Measurements from ENCODE around the gene CCNB3.
"Not testable (repeated sequence)": the region's sequence is repeated elsewhere in the genome, so short reads cannot be mapped to it uniquely, and the experiment has no call there.

Gene CCNB3, protein sequence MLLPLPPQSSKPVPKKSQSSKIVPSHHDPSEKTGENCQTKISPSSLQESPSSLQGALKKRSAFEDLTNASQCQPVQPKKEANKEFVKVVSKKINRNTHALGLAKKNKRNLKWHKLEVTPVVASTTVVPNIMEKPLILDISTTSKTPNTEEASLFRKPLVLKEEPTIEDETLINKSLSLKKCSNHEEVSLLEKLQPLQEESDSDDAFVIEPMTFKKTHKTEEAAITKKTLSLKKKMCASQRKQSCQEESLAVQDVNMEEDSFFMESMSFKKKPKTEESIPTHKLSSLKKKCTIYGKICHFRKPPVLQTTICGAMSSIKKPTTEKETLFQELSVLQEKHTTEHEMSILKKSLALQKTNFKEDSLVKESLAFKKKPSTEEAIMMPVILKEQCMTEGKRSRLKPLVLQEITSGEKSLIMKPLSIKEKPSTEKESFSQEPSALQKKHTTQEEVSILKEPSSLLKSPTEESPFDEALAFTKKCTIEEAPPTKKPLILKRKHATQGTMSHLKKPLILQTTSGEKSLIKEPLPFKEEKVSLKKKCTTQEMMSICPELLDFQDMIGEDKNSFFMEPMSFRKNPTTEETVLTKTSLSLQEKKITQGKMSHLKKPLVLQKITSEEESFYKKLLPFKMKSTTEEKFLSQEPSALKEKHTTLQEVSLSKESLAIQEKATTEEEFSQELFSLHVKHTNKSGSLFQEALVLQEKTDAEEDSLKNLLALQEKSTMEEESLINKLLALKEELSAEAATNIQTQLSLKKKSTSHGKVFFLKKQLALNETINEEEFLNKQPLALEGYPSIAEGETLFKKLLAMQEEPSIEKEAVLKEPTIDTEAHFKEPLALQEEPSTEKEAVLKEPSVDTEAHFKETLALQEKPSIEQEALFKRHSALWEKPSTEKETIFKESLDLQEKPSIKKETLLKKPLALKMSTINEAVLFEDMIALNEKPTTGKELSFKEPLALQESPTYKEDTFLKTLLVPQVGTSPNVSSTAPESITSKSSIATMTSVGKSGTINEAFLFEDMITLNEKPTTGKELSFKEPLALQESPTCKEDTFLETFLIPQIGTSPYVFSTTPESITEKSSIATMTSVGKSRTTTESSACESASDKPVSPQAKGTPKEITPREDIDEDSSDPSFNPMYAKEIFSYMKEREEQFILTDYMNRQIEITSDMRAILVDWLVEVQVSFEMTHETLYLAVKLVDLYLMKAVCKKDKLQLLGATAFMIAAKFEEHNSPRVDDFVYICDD (N-terminal part only)

DNA sequence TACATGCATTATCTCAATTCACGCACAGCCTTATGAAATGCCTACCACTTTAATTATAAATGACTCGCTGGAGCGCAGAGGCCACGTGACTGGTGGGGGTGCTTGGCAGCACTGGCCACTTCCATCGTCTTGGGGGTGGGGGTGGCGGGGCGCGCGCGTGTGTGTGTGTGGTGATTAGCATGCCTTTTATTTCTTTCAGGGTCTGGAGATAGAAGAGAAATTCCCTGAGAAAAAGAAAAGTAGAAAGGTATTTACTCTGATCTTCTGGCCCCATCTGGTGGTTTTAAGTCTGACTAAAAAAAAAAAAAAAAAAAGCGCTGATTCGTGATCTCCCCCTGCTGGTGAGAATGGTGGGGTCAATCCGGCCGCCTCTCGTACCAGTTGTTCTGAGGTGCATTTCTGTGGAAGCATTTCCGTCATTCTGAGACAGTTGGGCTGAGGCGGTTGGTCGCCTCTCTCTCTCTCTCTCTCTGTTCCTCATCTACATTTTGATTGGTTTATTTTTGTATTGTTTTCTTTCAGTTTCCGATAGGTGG, at the start of gene CCNB3:
CCNB3 (plus strand) TSS at position 402 of the 536 bp plus-strand sequence. CDS start 80,399 bp downstream, outside the sequence.
- peak; percentile 77 for DNase-seq (ENCODE audit: low spot score)

DNA sequence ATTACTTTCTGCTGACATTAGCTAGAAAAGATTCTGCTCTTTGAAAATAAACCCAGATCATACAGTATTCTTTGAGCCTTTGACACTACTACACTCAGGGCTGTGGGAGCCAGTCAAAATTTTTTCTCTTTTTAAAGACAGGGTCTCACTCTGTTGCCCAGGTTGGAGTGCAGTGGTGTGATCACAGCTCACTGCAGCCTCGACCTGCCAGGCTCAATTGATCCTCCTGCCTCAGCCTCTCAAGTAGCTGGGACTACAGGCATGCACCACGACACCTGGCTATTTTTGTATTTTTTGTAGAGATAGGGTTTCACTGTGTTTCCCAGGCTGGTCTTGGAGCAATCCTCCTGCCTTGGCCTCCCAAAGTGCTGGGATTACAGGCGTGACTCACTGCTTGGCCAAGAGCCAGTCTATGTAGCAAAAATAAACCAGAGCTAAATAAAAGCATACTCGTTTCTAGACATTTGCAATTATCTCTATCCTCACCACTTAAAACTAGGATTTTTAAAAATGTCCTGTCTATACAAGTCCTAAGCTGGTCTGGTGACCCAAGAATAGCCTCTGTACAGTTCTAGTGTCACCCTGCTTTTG, 46.9 kb upstream of the CCNB3 start:
- DNase-seq (ENCODE audit: low spot score) = no peak

DNA sequence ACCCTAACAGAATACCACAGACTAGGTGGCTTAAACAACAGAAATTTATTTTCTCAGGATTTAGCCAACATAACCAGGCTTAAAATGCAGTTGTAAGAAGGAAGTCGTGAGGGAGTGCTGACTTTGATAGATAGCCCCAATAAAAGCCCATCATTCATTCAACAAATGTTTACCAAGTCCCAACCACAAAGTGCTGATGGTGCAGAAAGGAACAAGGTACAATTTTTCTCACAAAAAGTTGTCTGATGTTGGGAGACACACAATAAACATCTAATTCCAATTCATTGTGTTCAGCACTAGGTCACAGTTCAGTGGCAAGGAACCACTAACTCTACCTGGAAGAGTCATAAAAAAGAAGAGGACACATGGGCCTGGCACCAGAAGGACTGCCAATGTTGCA, 46.0 kb upstream of the CCNB3 start:
- no peak for DNase-seq (ENCODE audit: low spot score)

DNA sequence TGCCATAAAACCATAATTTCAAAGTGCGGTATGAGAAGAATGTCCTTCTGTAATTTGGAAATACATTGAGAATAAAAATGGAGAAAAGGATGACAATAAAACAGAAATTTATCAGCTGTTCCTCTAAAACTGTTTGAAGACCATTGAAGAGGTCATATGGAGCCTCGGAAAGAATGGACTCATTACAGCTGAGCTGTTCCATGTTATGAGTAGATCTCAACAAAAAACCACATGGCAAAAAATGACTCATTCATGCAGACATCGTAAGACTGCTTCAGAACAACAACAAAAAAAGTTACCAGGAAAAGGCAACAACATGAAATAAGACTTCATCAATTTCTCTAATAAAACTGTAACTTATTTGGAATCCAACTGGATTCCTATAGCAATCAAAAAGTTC, 43.4 kb upstream of the CCNB3 start:
- no peak for DNase-seq (ENCODE audit: low spot score)

DNA sequence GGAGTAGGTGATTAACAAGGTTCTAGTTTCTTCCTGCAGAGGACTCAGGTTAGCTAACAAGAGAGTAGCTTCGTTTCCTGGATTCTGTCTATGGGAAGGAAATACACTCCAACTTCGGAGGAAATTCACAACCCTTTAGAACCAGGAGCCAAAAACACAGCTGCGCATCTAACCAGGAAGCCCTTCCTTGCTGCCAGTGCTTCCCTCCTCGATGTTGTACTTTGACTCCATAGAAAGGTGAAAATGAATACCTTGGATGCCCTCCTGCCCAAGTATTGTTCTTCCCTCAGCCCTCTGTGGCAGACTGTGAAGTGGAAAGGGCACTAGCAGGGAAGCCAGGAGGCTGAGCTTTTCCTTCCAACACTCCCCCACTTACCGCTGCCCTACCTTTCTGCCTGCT, 38.8 kb upstream of the CCNB3 start:
- no peak for DNase-seq (ENCODE audit: low spot score)

DNA sequence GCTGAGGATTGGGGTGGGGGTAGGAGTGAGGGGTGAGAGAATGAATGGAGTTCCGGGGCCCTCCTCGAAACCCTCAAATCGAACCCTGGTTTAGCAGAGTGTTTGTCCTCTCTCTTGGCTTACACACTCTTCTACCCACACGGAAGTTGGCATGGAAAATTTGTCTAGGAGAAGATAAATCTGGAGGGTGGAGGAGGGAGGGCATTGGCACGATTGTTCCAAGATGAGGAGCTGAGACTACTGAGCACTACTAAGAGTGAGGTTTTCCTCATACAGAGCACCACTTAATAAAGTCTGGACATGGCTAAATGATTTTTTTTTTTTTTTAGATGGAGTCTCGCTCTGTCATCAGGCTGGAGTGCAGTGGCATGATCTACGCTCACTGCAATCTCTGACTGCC, 37.2 kb upstream of the CCNB3 start:
- DNase-seq (ENCODE audit: low spot score) = no peak

DNA sequence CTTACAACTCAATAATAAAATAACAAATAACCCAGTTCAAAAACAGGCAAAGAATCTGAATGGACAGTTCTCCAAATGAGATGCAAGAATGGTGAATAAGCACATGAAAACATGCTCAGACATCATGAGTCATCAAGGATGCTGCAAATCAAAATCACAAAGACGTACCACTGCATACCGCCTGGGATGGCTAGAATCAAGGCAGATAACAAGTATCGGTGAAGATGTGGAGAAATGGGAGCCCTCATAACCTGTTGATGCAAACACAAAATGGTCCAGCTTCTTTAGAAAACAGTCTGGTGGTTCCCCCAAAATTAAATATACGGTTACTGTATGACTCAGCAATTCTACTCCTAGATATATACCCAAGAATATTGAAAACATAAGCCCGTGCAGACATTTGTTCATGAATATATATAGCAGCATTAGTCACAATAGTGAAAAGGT, 36.3 kb upstream of the CCNB3 start:
- no peak for DNase-seq (ENCODE audit: low spot score)

DNA sequence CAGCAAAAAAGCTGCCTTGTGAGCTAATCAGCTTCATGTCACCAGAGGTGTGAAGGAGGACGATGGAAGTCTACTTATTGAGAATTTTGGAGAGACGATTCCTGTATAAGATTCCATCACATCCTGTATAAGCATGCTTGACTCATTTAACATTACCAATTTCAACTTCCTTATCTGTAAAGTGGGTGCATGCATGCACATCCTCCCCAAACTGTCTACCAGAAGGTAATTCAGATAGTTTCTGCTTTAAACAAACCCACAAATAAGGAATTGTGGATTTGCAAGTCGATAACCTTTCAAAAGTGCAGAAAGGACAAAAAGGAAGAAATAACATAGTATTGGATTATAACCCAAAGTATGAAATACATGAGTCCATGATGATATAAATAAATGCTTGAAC, 34.8 kb upstream of the CCNB3 start:
- no peak for DNase-seq (ENCODE audit: low spot score)

DNA sequence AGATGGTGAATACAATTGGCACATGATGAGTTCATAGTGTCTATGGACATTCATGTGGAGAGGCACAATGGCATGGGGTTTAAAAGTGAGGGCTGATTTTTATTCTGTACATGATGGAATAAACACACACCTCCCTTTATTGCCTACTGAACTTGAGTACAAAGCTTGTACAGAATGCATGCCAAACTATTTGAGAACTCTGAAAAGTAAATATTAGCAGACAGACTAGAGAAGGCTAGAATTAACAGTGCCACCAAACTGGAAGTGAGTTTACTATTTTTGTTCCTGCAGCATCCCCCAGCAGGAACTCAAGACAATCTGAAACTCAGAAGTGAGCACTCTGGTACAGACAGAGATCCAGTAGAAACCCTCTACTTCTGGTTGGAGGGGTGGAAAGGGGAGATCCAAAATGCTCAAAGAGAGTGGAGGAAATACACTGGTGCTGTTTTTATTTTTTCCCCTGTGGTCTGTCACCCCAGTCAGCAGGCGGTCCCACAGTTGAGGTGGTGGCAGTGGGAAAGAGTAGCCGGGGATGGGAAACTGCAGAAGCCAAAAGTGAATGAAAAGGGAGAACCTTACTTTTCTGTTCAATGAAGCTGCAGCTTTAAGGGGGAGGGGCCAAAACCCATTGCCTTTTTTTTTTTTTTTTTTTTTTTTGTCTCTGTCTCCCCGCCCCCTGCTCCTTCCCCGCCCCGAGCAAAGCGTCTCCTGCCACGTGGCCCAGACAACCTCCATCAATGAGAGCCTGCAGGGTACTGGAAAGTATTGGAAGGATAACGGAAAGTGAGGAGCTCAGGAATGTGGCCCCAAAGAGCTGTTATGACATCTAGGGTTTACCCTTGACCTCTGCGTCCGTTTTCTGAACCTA, 24.3 kb upstream of the CCNB3 start:
- no peak for DNase-seq (ENCODE audit: low spot score)

DNA sequence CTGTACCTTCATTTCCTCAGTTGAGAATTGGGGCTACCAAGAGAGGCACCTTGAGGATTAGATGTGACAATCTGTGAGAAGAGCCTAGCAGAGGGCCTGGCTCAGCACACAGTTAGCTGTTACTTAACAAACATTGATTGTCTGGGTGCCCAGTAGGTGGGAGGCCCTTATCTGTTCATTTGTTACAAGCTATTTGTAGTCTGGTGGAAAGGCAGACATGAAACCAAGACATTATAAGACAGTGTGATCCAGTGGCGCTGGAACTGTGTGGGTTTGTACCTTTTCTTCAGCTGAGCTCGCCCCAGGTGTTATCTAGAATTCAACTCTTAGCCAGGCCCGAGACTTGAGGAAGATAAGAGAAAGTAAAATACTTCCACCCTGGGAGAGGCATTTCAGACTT, 20.7 kb upstream of the CCNB3 start:
- no peak for DNase-seq (ENCODE audit: low spot score)

DNA sequence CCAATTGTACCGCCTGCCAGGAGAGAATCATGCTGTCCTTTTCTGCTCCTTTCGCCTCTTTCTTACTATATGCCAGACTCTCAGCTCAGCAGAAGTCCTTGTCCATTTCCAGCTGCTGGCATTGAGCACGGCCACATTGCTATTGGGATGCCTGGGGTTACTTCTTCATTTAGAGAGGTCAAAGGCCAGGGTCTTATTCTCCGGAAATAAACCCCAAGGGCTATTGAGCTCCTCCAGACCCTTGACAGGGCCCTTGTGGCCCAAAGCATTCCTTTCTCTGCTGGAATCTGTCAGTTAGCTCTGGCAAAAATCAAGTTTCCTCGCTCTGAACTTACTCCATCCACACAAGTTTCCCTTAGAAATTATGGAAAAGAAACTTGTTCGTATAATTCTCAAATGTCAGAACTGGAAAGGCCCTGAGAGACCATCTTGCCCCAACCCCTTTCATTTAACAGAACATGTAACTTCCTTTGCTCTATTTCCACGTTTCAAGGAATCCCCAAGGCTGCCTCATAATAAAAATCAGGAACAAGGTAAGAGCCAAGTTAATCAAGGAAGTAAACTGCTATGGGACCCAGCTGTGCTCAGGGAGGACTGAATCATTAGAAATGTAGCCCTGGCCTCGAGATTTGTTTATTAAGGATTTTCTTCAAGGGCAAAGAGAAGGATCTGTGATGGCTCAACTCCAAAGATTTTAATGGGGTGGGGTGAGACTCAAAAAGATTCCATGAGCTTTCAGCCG, 15.5 kb upstream of the CCNB3 start:
- no peak for DNase-seq (ENCODE audit: low spot score)

DNA sequence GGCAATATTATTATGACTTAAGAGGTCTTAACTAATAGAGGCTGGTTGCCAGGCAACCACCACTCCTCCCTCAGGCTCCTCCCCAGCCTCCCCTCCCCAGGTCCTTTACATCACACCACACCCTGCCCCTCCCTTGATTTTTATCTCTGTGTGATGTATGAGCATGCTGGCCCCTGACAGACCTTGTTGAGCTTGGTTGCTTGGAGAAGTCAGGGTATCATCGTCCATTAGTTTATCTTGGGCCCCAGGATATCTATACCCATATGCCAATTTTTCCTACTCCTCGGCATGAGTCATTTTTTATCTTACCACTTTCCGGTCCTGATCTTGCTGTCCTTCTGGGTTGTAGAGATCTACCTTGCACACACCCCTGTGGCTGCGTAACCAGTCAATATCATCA, 6.2 kb upstream of the CCNB3 start:
- DNase-seq (ENCODE audit: low spot score) = no peak

DNA sequence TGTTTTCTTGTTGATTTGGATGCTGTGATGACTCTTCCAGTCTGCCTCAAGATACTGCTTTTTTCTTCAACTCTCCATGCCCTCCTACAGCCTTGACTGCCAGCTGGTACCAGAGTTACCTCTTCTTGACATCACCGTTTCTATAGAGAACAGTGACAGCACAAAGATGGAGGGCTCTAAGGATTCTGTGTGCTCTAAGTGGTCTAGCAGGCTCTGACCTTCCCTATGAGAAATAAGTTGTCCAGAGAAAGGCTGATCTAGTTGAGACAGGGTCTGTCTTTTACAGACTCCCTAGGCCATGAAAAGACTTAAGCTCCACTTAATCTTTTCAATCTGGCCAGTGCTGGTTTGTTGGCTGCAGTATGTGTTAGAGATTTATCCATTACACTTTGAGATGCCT, 3.7 kb upstream of the CCNB3 start, which contains the start of gene AKAP4:
AKAP4 (minus strand) TSS at position 101 of the 400 bp plus-strand sequence. CDS start 118 bp downstream, outside the sequence.
- no peak for DNase-seq (ENCODE audit: low spot score)

DNA sequence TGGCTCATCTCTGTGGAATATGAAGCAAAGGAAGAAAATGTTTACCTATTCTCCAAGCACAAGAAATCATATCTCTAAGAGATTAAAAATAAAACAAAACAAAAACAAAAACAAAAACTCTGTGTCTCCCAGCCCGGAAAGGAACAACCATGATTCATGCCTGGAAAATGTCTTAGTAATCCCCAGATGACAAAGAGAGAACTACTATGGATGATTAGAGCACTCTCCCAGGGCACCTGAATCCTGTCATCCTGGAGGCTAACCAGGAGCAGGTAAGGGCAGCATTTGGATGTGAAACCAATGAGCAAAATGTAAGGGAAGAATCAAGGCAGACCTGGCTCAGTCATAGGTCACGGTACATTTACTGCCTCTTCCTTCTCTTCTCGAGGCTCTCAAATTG, 2.0 kb upstream of the CCNB3 start:
- DNase-seq (ENCODE audit: low spot score) = no peak

DNA sequence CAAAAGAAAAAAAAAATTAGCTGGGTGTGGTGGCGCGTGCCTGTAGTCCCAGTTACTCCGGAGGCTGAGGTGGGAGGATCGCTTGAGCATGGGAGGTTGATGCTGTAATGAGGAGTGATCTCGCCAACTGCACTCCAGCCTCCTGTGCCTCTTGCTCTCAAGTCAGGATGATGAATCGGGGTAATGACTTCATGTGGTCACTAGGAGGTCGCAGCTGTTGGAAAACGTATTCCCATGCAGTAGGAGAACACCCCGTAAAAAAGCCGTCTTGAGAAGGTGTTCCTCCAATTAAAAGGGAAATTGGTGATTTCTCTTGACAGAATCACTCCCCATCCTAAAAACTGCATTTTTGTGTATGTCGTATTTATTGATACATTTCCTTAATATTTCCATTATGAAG, 2.2 kb downstream of the CCNB3 start:
- no peak for DNase-seq (ENCODE audit: low spot score)

DNA sequence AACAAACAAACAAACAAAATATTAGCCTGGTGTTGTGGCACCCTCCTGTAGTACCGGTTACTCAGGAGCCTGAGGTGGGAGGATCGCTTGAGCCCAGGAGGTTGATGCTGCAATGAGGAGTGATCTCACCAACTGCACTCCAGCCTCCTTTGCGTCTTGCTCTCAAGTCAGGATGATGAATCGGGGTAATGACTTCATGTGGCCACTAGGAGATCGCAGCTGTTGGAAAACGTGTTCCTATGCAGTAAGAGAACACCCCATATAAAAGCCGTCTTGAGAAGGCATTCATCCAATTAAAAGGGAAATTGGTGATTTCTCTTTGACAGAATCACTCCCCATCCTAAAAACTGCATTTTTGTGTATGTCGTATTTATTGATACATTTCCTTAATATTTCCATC, 6.9 kb downstream of the CCNB3 start:
- DNase-seq (ENCODE audit: low spot score) = no peak

DNA sequence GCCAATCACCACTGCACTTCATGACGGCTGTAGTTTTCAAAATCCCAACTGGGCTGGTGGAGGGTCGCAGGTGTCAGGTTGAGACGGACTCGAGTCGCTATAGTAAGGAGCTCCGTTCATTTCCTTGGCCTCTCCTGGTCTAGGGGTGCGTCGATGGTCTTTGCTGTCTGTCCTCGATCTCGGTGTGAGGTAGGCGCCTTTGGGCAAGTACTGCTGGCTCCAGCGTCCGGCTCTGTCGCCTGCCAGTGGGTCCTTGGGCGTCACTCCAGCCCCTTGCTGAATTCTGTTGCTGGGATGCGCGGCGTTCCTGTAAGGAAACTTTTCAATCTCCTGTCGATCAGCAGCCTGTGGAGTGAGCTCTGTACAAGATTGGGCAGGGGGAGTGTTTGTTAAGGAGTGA, 76.7 kb downstream of the CCNB3 start:
- no peak for DNase-seq (ENCODE audit: low spot score)

DNA sequence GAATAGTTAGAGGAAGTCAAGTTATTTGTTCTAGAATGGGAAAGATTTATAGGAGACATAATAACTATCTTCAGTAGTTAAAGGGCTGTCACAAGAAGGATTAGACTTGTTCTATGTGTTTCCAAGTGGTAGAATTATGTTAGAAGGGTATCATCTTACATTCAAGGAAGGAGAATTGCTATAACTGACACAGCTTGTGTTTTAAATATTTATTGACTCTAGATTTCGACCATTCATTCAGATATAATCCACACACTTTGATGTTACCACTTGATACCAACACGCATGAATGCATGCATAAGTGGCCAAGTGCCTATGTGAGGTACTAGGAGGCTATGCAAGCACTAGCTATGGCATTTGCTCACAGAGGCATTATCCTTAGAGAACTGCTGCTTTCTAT, 122.7 kb downstream of the CCNB3 start:
- no peak for DNase-seq (ENCODE audit: low spot score)

DNA sequence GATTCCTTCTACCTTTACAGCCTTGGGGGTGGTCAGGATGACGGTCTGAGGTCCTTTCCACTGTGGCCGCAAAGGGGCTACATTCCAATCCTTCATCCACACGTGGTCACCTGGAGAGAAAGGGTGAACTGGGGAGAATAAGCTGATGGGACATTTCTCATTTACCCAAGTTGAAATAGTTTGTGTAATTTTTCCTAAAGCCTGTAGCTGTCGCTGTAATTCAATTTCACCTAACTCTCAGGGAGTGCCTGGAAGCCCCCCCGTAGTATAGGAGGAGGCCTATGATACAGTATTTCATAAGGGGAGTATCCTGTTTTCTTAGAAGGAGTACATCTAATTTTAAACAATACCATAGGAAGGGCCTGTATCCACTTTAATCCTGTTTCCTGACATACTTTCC, 128.1 kb downstream of the CCNB3 start:
- not testable (repeated sequence) for DNase-seq (ENCODE audit: low spot score)

DNA sequence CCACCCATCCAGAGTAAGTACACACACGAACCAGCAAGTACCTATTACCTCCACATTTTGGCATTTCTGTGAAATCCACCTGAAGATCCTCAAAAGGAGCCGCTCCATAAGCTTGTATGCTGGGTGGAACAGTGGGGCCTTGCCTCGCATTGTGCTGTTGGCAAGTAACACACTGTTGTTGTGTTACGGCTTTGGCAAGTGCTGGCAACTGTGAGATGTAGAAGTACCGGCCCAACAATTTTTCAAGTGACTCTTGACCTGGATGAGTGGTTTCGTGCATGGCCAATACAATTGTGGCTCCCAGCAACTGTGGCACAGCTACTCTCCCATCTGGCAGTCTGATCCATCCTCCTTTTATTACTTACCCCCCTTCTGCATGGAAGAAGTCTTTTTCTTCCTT, 128.7 kb downstream of the CCNB3 start:
- DNase-seq (ENCODE audit: low spot score) = no peak
